K562 (cell line): Measurements from ENCODE around the gene WDR76. TPM values are rescaled to one million over a fixed set of nuclear protein-coding genes. Genes with fewer than 3 reads are reported as not detected.

Source experiments
- BHLHE40 ChIP-seq: IDR thresholded peaks from 2 replicates; pipeline ENCODE4 v1.6.1; 2011; ENCODE audit warnings: low read length, improper control_type of control experiment
- EHMT2 ChIP-seq: fragments of 450-650 bp; IDR thresholded peaks from 2 replicates; pipeline ENCODE4 v1.6.1; 2018; ENCODE audit warnings: antibody characterized with exemption
- FOXK2 ChIP-seq, 2 experiments: fragments of 450-650 bp; IDR thresholded peaks in 1 of 2; conservative IDR thresholded peaks in 1 of 2; 2 replicates each; pipeline ENCODE4 v1.6.1; 2016; ENCODE audit warnings: low read depth in 2 of 2, mild to moderate bottlenecking in 1 of 2
- MCM7 ChIP-seq, 2 experiments: fragments of 450-650 bp; IDR thresholded peaks; 2 replicates each; pipeline ENCODE4 v1.6.1; 2016 to 2018
- MYC ChIP-seq, 2 experiments: fragments of 250-450 bp in 1 of 2; sonication (Bioruptor Pico) in 1 of 2; IDR thresholded peaks; 2 replicates each; pipeline versions ENCODE4 v1.5.1 to v1.6.1; 2012 to 2021; ENCODE audit warnings: low read depth in 2 of 2, borderline replicate concordance in 1 of 2, improper control_type of control experiment in 1 of 2, low read length in 1 of 2, mild to moderate bottlenecking in 1 of 2, moderate library complexity in 1 of 2
- NR0B1 ChIP-seq: fragments of 450-650 bp; IDR thresholded peaks from one replicate; pipeline ENCODE4 v1.6.1; 2018; ENCODE audit warnings: mild to moderate bottlenecking, moderate library complexity; ENCODE audit not compliant: partially characterized antibody
- POLR3A ChIP-seq: IDR thresholded peaks from 2 replicates; pipeline ENCODE4 v1.6.1; 2011; ENCODE audit warnings: borderline replicate concordance, mild to moderate bottlenecking, moderate library complexity; ENCODE audit not compliant: insufficient read length, insufficient read depth; ENCODE audit errors: extremely low read depth
- REST ChIP-seq, 2 experiments: fragments of 450-650 bp; formaldehyde crosslinking in 1 of 2; IDR thresholded peaks; 2 replicates each; pipeline versions ENCODE4 v1.4.0 to v1.6.1; 2014 to 2020; ENCODE audit warnings: mild to moderate bottlenecking in 2 of 2, borderline replicate concordance in 1 of 2, low read depth in 1 of 2
- RHOXF2B ChIP-seq: fragments of 250-450 bp; sonication (Bioruptor Pico); conservative IDR thresholded peaks from 2 replicates; pipeline ENCODE4 v1.5.1; 2021
- SMC3 ChIP-seq: conservative IDR thresholded peaks from 2 replicates; pipeline ENCODE4 v1.6.1; 2011; ENCODE audit warnings: low read depth, low read length, improper control_type of control experiment; ENCODE audit not compliant: insufficient read depth
- TCFL5 ChIP-seq: fragments of 250-450 bp; sonication (Bioruptor Pico); conservative IDR thresholded peaks from 2 replicates; pipeline ENCODE4 v1.6.1; 2021; ENCODE audit warnings: mild to moderate bottlenecking, moderate library complexity, matching md5 sums
- U2AF1 ChIP-seq: fragments of 200-400 bp; formaldehyde crosslinking; optimal IDR thresholded peaks from 2 replicates; pipeline ENCODE3; 2017; ENCODE audit warnings: mild to moderate bottlenecking, low read depth, low read length, moderate library complexity
- YY1 ChIP-seq, 3 experiments: IDR thresholded peaks; 2 replicates each; pipeline ENCODE4 v1.6.1; 2011; ENCODE audit warnings: low read length in 2 of 3, mild to moderate bottlenecking in 2 of 3, moderate library complexity in 2 of 3, borderline replicate concordance in 1 of 3, control low read depth in 1 of 3, low read depth in 1 of 3; ENCODE audit not compliant: insufficient read depth in 3 of 3, insufficient replicate concordance in 2 of 3, control insufficient read depth in 1 of 3, insufficient read length in 1 of 3; ENCODE audit errors: extremely low read depth in 1 of 3
- ZHX1 ChIP-seq: fragments of 150-350 bp; conservative IDR thresholded peaks from 2 replicates; pipeline ENCODE4 v1.6.1; 2014; ENCODE audit warnings: low read length
- polyA plus RNA-seq, 8 experiments: library from polyadenylated mRNA; depleted of rRNA in 4 of 8; stranded (reverse) in 5 of 8; unstranded in 3 of 8; fragments of >200 nt; fragmentation: Nextera tagmentation in 2 of 8; fragmentation: Illumina TruSeq in 1 of 8; extraction: Ambion mirVana in 2 of 8; extraction: Trizol in 1 of 8; gene quantifications; 2 replicates each; pipeline versions ENCODE4 v1.2.1 to v1.2.3, GENCODE V29; 2011 to 2014; ENCODE audit warnings: inconsistent platforms in 1 of 8, missing spikeins in 1 of 8
- total RNA-seq, 7 experiments: library from RNA; depleted of rRNA in 6 of 7; stranded (reverse); fragments of >200 nt in 6 of 7; fragmentation: Illumina TruSeq in 2 of 7; extraction: Trizol in 2 of 7; gene quantifications; 2 replicates each; pipeline versions ENCODE4 v1.2.1 to v1.2.3, GENCODE V29; 2011 to 2021; ENCODE audit warnings: low replicate concordance in 1 of 7

The WDR76 gene
- total and polyA plus RNA-seq, 9 of the 15 experiments (the other 6 are each of a cell fraction or from before 2014, with no cell fraction given) = 9.8 to 69.5 (median 44.4) TPM

- TF ChIP-seq MYC (IDR thresholded peaks at IDR 0.05; ENCODE audit: low read depth, low read length) (peak; percentile 39; the same call in 1 of the 2 replicates), MYC (CRISPR knock-in tag; IDR thresholded peaks at IDR 0.05; ENCODE audit: borderline replicate concordance, low read depth) (no peak), REST (IDR thresholded peaks at IDR 0.05; ENCODE audit: borderline replicate concordance) (peak; percentile 70), REST (CRISPR knock-in tag; IDR thresholded peaks at IDR 0.05; ENCODE audit: low read depth) (no peak), POLR3A (no peak), YY1 (IDR thresholded peaks at IDR 0.05; ENCODE audit: borderline replicate concordance in 1 of 3, control insufficient read depth in 1 of 3, extremely low read depth in 1 of 3, insufficient read depth in 3 of 3, insufficient read length in 1 of 3, insufficient replicate concordance in 2 of 3, low read depth in 1 of 3, low read length in 2 of 3) (peak in 1 of 3 experiments; percentile 24), BHLHE40 (0 out of 2 replicates have a peak, but pooled peaks have one; percentile 5), TCFL5 (CRISPR knock-in tag) (no peak), NR0B1 (no peak), ZHX1 (0 out of 2 replicates have a peak, but pooled peaks have one; percentile 52), FOXK2 (conservative IDR thresholded peaks at IDR 0.05 in 1 of 2, IDR thresholded peaks at IDR 0.05 in 1 of 2; ENCODE audit: low read depth in 2 of 2) (peak; percentile 57 to 65; a peak in 2 of 4 replicates), EHMT2 (no peak), RHOXF2B (CRISPR knock-in tag) (no peak), U2AF1 (no peak), MCM7 (IDR thresholded peaks at IDR 0.05) (no peak), SMC3 (peak; percentile 85)
These were observed 77.1 kb downstream of the WDR76 start (continued) for GRCh38 chr15:43903864-43904290.
